HL-60/S4 (cell line): ENCODE measurements around the gene SELP.
"Not testable (repeated sequence)": the region's sequence is repeated elsewhere in the genome, so short reads cannot be mapped to it uniquely, and the experiment has no call there.

Experiments used
- in situ Hi-C: fragments of 300-500 bp; cut with MboI; formaldehyde crosslinking; loops from 2 replicates; pipeline ENCODE4 v1.14.3; 2022; ENCODE audit warnings: low sequenced_read_pairs

Gene SELP

GRCh38 chr1:169630006-169630405, at the start of gene SELP:
Gene SELP, minus strand, starts transcription at chr1:169630124. Its CDS starts 50 bp downstream, at chr1:169630074.
- in situ Hi-C loops = no loop called here

GRCh38 chr1:169679692-169680091, 49.8 kb upstream of the SELP start:
- in situ Hi-C loops = no loop called here

- in situ Hi-C loops = no loop called here
These were observed 46.1 kb upstream of the SELP start for GRCh38 chr1:169676001-169676400.

GRCh38 chr1:169670836-169671235, 40.9 kb upstream of the SELP start:
- in situ Hi-C loops = no loop called here

GRCh38 chr1:169670244-169670643, 40.3 kb upstream of the SELP start:
- in situ Hi-C loops = not testable (repeated sequence)

GRCh38 chr1:169667699-169668596, 38.0 kb upstream of the SELP start:
- in situ Hi-C loops = not testable (repeated sequence)

GRCh38 chr1:169667227-169667639, 37.3 kb upstream of the SELP start:
- in situ Hi-C loops = not testable (repeated sequence)

GRCh38 chr1:169662680-169663079, 32.8 kb upstream of the SELP start:
- in situ Hi-C loops = not testable (repeated sequence)

- in situ Hi-C loops = not testable (repeated sequence)
These were observed 31.1 kb upstream of the SELP start for GRCh38 chr1:169661066-169661465.

GRCh38 chr1:169658777-169659176, 28.9 kb upstream of the SELP start:
- in situ Hi-C loops = not testable (repeated sequence)

GRCh38 chr1:169653873-169654272, 23.9 kb upstream of the SELP start:
- in situ Hi-C loops = no loop called here

GRCh38 chr1:169651035-169651434, 21.1 kb upstream of the SELP start:
- in situ Hi-C loops = no loop called here

- in situ Hi-C loops = no loop called here
These were observed 20.6 kb upstream of the SELP start for GRCh38 chr1:169650551-169650950.

GRCh38 chr1:169648709-169649108, 18.8 kb upstream of the SELP start:
- in situ Hi-C loops = no loop called here

GRCh38 chr1:169648187-169648586, 18.3 kb upstream of the SELP start:
- in situ Hi-C loops = no loop called here

- in situ Hi-C loops = no loop called here
These were observed 17.6 kb upstream of the SELP start for GRCh38 chr1:169647512-169647911.

GRCh38 chr1:169644297-169644696, 14.4 kb upstream of the SELP start:
- in situ Hi-C loops = no loop called here

GRCh38 chr1:169634877-169635276, 5.0 kb upstream of the SELP start:
- in situ Hi-C loops = no loop called here

GRCh38 chr1:169634145-169634544, 4.2 kb upstream of the SELP start:
- in situ Hi-C loops = no loop called here

GRCh38 chr1:169631249-169631648, 1.3 kb upstream of the SELP start:
- in situ Hi-C loops = no loop called here

- in situ Hi-C loops = no loop called here
These were observed 5.0 kb downstream of the SELP start for GRCh38 chr1:169624912-169625311.

GRCh38 chr1:169624122-169624521, 5.8 kb downstream of the SELP start:
- in situ Hi-C loops = no loop called here
